ENCODE data around the gene DERA. TPM values are rescaled to one million over a fixed set of nuclear protein-coding genes. Genes with fewer than 3 reads are reported as not detected.

DERA gene
- total and polyA plus RNA-seq, 2 of the 8 experiments (the other 6 are each of a cell fraction or from before 2014, with no cell fraction given) = 13.1 to 17.1 TPM

GRCh38 chr12:15933751-15934150 lies 22.6 kb downstream of the DERA start:
- no peak overlapping the region for H2BK12ac ChIP-seq (ENCODE audit: low read depth, low read length)
- no peaks in the 10 kb centered on the region for H3K9me3 ChIP-seq (ENCODE audit: insufficient read depth in 2 of 2, low read depth in 1 of 2, low read length in 1 of 2)
- H3K4me2 ChIP-seq (ENCODE audit: insufficient read depth in 1 of 2, low read depth in 2 of 2, low read length in 2 of 2) = no peak overlapping the region
- H3K36me3 ChIP-seq (ENCODE audit: control insufficient read depth in 2 of 4, insufficient read depth in 4 of 4, low read length in 3 of 4) = no peaks in the 10 kb centered on the region
- H3K23me2 ChIP-seq (ENCODE audit: low read depth, low read length) = no peaks in the 10 kb centered on the region
- ChIA-PET CTCF (ENCODE audit: partially characterized antibody) (no interaction called here), POLR2A (ENCODE audit: partially characterized antibody) (no interaction called here)
- H2AK5ac ChIP-seq (ENCODE audit: low read depth, low read length) = no peak overlapping the region
- H3K4me1 ChIP-seq (replicated peaks in 1 of 4; ENCODE audit: control insufficient read depth in 3 of 4, insufficient read depth in 4 of 4, low read length in 3 of 4) = peaks cover 0 to 5% (median 5%) of the 10 kb centered on the region in 4 experiments; a peak in 3 of 7 replicates
- H3K4ac ChIP-seq (replicated peaks; ENCODE audit: insufficient read length, low read depth, low read length) = no peak overlapping the region
- TF ChIP-seq SP1 (IDR thresholded peaks at IDR 0.05; ENCODE audit: low read depth, low read length) (no peak), POU5F1 (IDR thresholded peaks at IDR 0.05; ENCODE audit: low read depth, low read length) (no peak)
- no peak overlapping the region for H3K56ac ChIP-seq (replicated peaks; ENCODE audit: insufficient read length, low read depth, low read length)
- H3K9ac ChIP-seq (replicated peaks in 1 of 4; ENCODE audit: extremely low read depth in 1 of 4, low read depth in 3 of 4, low read length in 3 of 4) = no peak overlapping the region
- no peak overlapping the region for H3K18ac ChIP-seq (ENCODE audit: extremely low read depth, low read length)
- no peak for FAIRE-seq
- H2BK20ac ChIP-seq (ENCODE audit: low read length) = no peak overlapping the region
- no peak for DNase-seq (ENCODE audit: low read depth in 1 of 2, low spot score in 2 of 2)
- H2BK120ac ChIP-seq (replicated peaks; ENCODE audit: low read depth, low read length) = no peak overlapping the region
- no peaks in the 10 kb centered on the region for H3K27me3 ChIP-seq (replicated peaks in 1 of 4; ENCODE audit: control insufficient read depth in 3 of 4, extremely low read depth in 1 of 4, insufficient read depth in 3 of 4, low read length in 3 of 4)
- H4K20me1 ChIP-seq (replicated peaks in 1 of 2; ENCODE audit: control insufficient read depth in 1 of 2, insufficient read depth in 2 of 2, low read length in 2 of 2) = no peaks in the 10 kb centered on the region
- 0 out of 4 replicates have a peak, but pooled peaks cover 0 to 2% of the 10 kb centered on the region in 2 experiments for H3K79me2 ChIP-seq (ENCODE audit: control insufficient read depth in 1 of 2, insufficient read depth in 2 of 2, low read length in 2 of 2)
- no peak overlapping the region for H2AFZ ChIP-seq (ENCODE audit: low read length)
- H2BK5ac ChIP-seq (ENCODE audit: low read depth, low read length) = no peak overlapping the region
- no peak overlapping the region for H4K91ac ChIP-seq (replicated peaks; ENCODE audit: insufficient read length, low read length)
- H3K23ac ChIP-seq (ENCODE audit: insufficient read length) = peak overlapping the region; percentile 32
- H4K8ac ChIP-seq (ENCODE audit: extremely low read depth, insufficient read depth, low read length) = no peak overlapping the region
- no peak overlapping the region for H3K27ac ChIP-seq (ENCODE audit: low read depth, low read length)
- WGBS, 2 experiments (ENCODE audit: extremely low coverage in 1 of 2, insufficient coverage in 1 of 2, insufficient read length in 1 of 2, insufficient replicate concordance in 2 of 2, low coverage in 1 of 2, low lambda C conversion rate in 2 of 2, missing lambda C conversion rate in 1 of 2) = 96% methylated on average over 3 of the region's 3 CpGs; no CpG with 5 or more reads in 1 of the 2 experiments
- H2BK15ac ChIP-seq (ENCODE audit: low read length) = no peak overlapping the region
- no peak overlapping the region for H4K5ac ChIP-seq (ENCODE audit: insufficient read length, low read depth, low read length)
- peak overlapping the region; percentile 66 for H3K14ac ChIP-seq (ENCODE audit: insufficient read length)
- H3K4me3 ChIP-seq (ENCODE audit: extremely low read depth in 1 of 4, insufficient read depth in 2 of 4, low read depth in 3 of 4, low read length in 4 of 4) = no peak overlapping the region
- no peaks in the 10 kb centered on the region for H3K79me1 ChIP-seq (ENCODE audit: low read depth, low read length)
